Measurements from ENCODE around the gene MACROH2A1.
A peak's percentile ranks its signal among the peaks of the same experiment; 100 is the strongest.

Gene MACROH2A1

GRCh38 chr5:135398855-135399793 lies at the start of gene MACROH2A1:
MACROH2A1 (minus strand) TSS chr5:135399231; CDS start chr5:135389093, 10,138 bp downstream.
- peak; percentile 51 to 56 for DNase-seq

GRCh38 chr5:135448071-135448739 lies 49.2 kb upstream of the MACROH2A1 start:
- no peak for DNase-seq

DNA sequence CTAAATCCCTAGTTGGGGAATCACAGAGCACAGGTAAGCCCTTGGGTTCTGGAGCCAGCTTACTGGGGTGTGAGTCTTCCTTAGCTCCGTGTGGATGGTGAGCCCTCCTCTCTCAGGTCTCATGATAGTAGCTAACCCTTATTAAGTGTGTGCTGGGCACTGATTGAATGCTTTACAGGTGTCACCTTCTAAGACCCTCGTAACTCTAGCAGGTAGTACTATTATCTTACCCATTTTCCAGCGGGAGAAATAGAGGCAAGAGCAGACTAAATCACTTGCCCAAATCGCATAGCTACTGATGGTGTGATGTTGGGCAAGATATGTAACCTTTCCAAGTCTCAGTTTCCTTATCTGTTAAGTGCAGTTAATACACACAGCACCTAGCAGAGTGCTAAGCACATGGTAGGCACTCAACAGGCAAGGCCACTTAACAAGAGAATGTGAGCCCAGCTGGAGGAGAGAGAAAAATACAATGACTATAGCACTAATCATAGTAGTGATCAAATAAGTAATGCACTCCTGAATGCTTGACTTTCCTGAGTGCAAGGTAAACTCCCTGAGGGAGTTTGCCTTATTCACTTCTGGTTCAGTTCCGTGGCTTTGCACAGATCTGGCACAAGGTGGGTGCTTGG lies 48.4 kb upstream of the MACROH2A1 start, which contains the start of gene DCANP1:
TSS of gene DCANP1 (minus strand) at position 51 of the 632 bp plus-strand sequence. CDS start 240 bp downstream, outside the sequence.
- no peak for DNase-seq

GRCh38 chr5:135446615-135447014 lies 47.6 kb upstream of the MACROH2A1 start:
- DNase-seq = no peak

- DNase-seq = no peak
Measured at GRCh38 chr5:135446206-135446605, 47.2 kb upstream of the MACROH2A1 start.

DNA sequence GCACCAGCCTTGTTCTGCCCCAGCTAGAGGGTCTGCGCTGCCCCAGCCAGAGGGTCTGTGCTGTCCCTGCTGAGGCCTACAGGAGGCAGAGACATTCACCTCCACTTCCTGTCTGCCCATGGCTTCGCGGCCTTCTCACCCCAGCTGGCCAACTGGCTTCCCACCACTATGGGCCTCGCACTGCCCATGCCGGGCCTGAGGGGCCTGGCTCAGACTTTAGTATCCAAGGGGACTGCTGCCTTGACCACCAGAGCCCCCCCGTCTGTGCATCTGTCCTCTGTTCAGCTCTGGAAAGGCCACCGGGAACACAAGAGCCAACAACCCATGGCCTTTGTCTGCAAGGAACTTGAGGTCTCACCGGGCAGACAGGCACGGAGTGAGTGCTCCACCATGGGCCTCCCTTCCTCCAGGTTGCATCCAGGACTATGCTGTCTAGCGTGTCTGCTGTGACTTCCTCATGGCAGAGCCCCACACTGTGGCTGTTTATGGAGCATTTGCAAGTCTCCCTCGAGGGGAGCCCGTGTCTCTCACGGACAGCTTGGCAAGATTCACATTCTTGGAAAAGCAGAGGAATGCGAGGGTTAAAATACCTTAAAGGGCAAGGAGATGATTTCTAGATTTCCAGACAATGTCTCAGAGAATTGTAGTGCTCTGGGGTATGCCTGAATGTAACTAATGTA lies 46.4 kb upstream of the MACROH2A1 start:
- DNase-seq = no peak

- no peak for DNase-seq
Measured at GRCh38 chr5:135444881-135445280, 45.9 kb upstream of the MACROH2A1 start.

- no peak for DNase-seq
Measured at GRCh38 chr5:135444360-135444759, 45.3 kb upstream of the MACROH2A1 start.

GRCh38 chr5:135443161-135443960 lies 44.3 kb upstream of the MACROH2A1 start:
- no peak for DNase-seq

DNA sequence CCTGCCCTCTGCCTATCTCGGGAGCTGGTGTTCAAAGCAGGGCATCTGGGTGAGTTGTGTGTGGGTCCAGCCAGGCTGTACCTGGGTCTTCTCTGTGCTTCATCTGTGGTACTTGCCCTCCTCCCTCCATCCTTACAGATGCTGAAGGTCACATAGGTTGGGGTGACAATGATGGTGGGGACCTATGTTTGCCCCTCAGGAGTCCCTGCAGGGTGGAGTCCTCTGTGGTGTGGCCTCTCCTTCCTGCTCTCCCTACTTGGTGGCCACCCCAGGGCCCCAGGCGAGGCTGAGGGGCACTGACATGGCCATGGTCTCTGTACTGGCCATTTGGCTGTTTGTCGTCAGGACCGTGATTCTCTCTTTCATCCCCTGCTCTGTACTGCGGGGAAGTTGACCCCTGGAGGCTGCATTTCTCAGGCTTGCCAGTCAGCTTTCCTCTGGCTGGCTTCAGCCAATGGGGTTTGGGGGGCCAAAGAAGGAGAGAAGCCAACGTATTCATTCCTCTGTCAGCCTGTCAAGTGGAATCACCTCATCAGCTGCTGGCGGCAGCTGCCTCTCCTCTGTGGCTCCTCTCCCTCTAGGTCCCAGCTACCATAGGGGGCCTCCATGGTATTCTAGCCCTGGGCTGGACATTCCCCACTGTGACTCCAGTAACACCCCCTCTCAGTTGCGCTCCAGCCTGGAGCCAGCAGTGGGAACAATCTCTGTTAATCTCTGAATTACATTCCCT lies 43.6 kb upstream of the MACROH2A1 start:
- DNase-seq = no peak

DNA sequence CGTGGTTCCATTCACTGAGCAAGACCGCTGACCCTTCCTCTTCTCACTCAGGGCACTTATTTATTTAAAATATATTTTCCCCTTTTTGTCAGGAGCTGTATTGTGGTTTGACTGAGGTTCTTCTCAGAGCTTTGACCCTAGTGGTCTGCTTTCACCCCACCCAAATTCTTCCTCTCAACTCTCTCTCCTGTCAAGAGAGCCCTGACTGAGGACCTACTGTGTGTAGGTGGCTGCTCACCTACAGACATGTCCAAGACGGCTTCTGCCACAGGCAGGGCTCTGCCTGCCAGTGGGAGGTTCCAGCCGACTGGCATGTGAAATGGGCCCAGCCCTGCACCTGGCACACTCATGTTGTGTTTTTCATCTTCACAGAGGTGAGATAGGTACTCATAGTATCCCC lies 42.9 kb upstream of the MACROH2A1 start:
- no peak for DNase-seq

GRCh38 chr5:135441350-135441831 lies 42.4 kb upstream of the MACROH2A1 start:
- DNase-seq = no peak

DNA sequence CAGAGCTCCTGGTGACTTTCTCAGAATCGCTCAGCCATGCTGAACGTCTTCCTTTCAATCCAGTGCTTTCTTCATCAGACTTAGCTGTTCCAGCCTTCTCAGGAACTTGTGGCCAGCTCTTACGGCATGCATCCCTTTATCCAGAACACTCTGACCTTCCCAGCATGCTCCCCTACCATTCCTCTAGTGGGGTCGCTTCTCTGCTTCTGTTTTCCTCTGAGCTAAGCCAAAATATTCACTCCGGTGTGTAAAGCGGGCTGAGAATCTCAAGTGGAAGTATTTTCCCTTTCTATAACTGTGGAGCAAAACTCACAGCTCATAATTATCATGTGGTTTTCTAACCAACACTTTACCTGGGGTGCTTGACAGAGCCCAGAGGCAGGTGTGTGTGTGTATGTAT lies 41.9 kb upstream of the MACROH2A1 start:
- DNase-seq = no peak

DNA sequence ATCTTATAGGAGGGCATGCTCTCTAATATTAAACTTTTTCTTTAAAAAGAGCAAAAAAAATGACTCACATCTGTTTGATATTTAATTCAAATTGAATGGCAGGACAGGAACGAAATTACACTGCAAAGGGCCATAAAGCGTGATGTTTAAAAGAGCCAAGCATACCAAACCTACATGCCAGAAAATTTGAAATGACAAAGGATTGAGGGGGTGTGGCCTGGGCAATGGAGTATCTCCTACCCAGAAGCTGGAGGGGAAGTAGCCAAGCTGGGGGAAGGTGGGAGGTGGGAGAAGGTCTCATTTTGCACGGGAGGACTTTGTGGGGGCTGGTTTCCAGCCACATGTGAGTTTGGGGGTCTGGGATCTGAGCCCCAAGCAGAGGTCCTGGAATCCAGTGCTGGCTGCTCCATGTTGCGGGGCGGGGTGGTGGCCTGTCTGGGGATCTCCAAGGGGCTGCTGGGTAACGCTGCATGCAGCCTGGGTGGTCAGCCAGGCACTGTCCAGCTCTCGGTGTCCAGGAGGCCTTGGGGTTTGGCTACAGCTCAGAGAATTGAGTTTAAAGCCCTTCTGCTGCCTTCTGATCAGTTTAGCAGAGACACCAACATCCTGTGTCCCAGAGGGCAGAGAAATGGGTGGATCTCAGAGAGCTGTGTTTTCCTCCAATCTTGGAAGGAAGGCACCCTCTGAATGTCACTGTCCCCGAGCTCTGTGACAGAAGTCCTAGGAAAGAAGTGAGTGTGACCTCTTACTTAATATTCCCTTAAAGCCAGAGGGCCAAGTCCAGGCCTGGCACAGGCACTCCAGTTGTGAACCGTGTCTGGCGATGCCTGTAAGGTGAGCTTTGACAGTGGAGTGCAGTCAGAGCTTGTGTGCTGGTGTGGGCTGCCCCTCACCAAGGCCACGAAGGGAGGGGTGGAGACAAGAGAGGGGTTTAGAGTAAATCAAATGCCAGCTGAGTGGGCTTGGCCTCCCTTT lies 40.5 kb upstream of the MACROH2A1 start:
- no peak for DNase-seq

DNA sequence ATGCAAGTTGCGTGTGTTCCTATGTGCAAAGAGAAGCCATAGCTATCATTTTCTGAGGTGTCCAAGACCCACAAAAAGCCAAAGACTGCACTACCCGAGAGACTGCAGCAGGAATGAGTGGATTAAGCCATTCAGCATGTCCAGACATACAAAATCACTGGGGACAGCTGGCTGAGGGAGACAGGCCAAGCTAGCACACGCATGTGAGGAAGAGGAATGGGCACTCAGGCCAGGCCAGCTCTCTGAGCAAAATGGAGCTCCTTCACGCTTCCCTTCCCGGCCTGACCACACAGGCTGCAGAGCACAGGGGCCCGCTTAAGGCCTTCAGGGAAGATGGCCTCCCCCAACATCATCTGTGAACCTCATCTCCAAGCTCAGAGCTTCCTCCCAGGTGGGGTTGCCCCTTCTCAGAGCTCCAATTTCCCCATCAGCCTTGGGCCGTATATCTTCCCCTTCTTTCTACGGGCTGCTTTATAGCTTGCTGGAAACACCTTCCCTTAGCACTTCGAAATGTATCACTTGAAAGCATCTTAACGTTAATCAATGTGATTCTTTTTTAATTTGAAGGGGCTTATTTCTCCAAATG lies 39.7 kb upstream of the MACROH2A1 start:
- DNase-seq = no peak

DNA sequence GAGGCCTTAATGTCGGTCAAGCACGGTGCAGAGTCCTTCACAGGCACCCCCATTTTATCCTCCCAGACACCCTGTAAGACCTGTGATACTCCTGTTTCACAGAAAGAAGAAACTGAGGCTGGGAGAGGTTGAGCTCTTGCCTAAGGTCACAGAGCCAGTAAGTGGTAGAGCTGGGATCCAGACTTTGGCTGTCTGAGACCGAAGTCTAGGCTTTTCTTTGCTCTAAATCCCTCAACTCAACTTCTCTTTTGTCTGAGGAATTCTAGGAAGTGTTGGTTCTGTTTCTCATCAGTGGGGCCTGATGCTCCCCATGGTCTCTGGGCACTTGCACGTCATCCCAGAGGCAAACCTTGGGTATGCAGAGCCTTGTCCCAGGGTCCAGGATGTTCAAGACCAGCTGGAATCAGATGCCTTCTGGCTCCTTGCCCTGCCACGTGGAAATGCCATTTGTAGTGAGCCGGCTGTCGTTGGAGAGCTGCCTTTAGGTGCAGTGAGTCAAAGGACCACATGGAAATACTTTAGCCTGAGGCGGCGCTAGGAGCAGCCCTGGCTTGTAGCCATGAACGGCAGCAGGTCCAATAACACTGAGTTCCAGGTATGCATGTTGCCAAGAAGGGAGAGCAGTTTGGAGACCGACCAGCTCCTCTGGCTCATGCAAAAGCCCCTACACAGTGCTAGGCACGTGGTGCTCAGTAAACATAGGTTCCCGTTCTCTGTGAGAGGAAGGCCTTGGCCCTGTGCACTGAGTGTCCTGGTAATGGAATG lies 38.9 kb upstream of the MACROH2A1 start:
- no peak for DNase-seq

DNA sequence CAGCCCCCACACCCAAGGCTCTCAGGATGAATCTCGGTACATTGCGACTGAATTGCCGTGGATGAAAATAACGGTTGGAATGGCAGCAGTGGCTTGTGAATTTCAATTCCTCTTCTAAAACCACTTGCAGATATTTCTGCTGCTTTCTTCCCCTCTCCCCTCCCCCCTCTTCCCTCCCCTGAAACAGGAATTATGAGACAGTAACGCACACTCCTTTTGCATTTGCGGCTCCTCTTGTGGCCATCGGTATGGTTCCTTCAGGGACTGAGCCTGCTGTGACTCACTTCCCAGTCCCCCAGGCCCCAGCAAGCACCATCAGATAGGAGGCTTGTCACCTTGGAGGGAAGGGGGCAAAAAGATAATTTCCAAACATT lies 38.4 kb upstream of the MACROH2A1 start:
- DNase-seq = no peak

GRCh38 chr5:135436951-135437418 lies 38.0 kb upstream of the MACROH2A1 start:
- DNase-seq = no peak
